GM10248 (cell line): ENCODE measurements around the gene GPR85.

Experiments used
- CTCF ChIA-PET: fragments of 300-600 bp; sonication (Branson Sonifier 250); formaldehyde crosslinking; extraction: SDS; loops from one replicate; lab custom pipeline; 2021; ENCODE audit warnings: antibody characterized with exemption; lab: Yijun Ruan, JAX
- POLR2A ChIA-PET: fragments of 350-650 bp; sonication (Branson Sonifier 250); formaldehyde crosslinking; extraction: SDS; loops from one replicate; lab custom pipeline; 2020; ENCODE audit warnings: antibody characterized with exemption; lab: Yijun Ruan, JAX
- DNase-seq: peaks from one replicate; pipeline ENCODE4 v3.0.0; 2012; ENCODE audit errors: extremely low spot score
- TF ChIP-seq, protein P1 (sequence below): IDR thresholded peaks from 2 replicates; pipeline ENCODE4 v1.5.1; 2012; ENCODE audit warnings: mild to moderate bottlenecking, low read depth; ENCODE audit errors: extremely low read depth, missing control alignments, control extremely low read depth

GPR85 gene

DNA sequence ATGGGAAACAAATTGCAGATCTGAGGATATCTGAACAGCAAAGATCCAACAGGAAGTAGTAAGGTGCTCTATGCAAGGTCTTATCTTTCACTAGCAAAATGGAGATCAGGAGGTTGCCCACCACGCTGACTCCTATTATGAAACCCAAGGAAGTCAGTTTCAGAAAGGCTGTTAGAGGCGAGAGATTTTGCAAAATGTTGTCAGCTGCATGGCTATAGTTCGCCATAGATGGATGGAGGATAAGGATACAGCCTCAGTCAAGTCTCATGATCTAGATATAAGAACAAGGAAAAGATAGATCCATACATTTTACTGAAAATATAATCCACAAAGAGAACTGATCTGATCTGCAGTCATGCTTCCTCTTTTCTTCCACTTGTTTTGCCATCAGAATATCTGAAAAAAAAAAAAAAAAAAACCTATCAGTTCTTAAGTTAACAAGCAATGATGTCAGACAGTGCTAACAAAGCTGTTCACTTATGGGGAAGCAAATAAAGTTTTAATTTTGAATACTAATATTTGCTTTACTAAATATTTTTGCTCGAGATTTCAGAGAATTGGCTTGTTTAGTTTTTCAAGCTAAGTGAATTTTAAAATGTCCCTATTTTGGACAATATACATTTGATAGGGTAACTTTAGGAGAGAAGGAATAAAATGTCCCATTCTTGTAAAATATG is 2.0 kb downstream of the GPR85 start:
- TF ChIP-seq, protein P1, sequence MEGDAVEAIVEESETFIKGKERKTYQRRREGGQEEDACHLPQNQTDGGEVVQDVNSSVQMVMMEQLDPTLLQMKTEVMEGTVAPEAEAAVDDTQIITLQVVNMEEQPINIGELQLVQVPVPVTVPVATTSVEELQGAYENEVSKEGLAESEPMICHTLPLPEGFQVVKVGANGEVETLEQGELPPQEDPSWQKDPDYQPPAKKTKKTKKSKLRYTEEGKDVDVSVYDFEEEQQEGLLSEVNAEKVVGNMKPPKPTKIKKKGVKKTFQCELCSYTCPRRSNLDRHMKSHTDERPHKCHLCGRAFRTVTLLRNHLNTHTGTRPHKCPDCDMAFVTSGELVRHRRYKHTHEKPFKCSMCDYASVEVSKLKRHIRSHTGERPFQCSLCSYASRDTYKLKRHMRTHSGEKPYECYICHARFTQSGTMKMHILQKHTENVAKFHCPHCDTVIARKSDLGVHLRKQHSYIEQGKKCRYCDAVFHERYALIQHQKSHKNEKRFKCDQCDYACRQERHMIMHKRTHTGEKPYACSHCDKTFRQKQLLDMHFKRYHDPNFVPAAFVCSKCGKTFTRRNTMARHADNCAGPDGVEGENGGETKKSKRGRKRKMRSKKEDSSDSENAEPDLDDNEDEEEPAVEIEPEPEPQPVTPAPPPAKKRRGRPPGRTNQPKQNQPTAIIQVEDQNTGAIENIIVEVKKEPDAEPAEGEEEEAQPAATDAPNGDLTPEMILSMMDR = no peak
- CTCF ChIA-PET = no interaction called here
- POLR2A ChIA-PET = no interaction called here
- no peak for DNase-seq

DNA sequence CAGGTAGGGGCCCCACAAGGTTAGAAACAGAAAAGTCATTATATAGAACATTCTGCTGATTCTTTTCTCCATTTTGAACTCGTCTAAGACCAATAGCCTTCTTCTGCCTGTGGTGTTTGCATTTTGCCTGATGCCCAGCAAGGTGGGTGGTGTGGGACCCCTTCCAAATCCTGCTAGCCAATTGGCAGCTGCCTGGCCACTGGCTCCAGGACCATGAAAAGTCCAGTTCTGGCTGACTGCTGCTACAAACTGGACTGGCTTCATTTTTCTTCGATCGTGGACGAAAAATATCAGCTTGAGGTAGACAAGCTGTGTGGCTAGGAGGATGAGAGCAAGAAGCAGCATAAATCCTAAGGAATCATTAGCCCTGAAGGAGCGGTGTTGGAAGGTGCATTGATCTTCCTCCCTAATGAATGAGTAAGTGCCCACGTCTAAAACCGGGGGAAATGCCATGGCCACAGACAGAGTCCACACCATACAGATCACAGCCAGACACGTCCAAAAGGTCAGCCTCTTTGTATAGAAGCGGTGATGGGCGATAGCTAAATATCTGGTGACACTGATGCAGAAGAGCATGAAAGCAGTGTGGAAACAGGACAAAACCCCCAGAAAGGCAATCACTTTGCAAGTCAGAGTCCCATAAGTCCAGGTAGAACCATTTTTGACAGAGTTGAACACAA is 2.7 kb downstream of the GPR85 start:
- no peak for DNase-seq
- TF ChIP-seq, protein P1 = no peak
- ChIA-PET CTCF (no interaction called here), POLR2A (no interaction called here)

DNA sequence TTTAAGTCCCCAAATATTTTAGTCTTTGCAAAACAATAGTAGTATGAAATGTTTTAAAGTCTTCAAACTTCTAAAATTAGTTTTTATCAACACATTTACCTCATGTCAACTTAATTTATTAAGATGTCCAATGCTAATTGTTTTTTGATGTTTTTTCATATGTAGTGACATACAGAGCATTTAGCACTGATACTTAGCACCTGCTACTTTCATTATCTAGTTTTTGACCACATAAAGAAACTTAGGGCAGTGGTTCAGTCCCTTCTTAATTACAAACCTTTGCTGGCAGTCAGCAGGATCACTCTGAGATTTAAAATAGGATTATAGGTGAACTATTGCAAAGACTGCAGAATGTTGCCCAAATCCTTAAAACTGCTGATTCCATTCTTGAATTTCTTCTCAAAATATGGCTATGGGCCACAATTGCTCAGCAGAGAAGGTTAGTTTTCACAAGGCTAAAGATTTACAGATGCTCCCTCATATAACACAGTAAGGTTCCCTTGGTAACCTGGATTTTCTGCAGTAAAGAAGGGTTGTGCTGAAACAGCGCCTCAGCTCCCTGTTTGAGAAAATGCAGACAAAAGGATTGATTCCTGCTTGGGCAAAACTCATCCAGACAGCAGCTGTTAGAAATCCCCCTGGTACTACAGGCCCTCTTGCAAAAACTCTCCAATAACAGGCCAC is 3.4 kb downstream of the GPR85 start:
- no peak for DNase-seq
- ChIA-PET POLR2A (no interaction called here), CTCF (no interaction called here)
- TF ChIP-seq, protein P1 = no peak

DNA sequence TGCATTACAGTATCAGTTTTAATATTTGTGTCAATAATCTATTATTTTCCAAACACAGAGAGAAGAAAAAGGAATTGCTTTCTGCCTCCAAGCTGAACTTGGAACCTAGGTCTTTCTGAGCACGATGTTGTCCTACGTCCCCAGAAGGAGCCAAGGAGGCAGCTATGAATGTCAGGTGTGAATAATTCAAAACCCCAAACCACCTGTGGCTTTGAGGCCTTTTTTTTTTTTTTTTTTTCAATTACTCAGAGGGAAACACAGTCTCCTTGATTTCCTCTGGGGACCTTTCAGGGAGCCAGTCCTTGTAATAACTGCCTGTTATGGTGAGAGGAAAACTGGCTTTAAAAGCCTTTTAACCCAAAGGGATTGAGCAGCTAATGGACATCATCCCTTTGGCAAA is 8.3 kb downstream of the GPR85 start:
- POLR2A ChIA-PET = no interaction called here
- CTCF ChIA-PET = interaction anchor here (1.3 kb wide), 1 partner anchor 14 kb away, joined by 3 read pairs; no protein-coding TSS in a partner anchor
- DNase-seq = no peak
- TF ChIP-seq, protein P1 = no peak

DNA sequence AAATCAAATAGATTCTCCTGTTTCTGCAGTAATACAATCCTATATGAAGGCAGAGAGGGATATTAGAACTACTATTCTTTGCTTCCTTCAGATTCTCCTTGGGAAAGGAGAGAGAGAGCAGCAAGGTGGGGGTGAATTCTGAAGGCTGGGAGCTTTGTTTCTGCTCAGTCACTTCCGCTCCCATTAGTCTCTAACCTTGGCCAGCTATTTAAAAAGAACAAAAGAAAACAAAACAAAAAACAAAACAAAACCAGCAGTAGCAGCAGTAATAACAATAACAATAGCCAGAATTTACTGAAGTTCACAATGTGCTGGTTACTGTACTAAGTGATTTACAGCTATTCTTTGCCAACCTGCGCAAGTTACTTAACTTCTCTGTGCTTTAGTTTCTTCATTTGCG is 9.9 kb downstream of the GPR85 start:
- CTCF ChIA-PET = interaction anchor here (0.7 to 1.2 kb wide), 3 partner anchors 10 to 16 kb away, joined by 3 to 4 read pairs (median 3); no protein-coding TSS in a partner anchor
- DNase-seq = no peak
- TF ChIP-seq, protein P1 = no peak
- POLR2A ChIA-PET = no interaction called here

DNA sequence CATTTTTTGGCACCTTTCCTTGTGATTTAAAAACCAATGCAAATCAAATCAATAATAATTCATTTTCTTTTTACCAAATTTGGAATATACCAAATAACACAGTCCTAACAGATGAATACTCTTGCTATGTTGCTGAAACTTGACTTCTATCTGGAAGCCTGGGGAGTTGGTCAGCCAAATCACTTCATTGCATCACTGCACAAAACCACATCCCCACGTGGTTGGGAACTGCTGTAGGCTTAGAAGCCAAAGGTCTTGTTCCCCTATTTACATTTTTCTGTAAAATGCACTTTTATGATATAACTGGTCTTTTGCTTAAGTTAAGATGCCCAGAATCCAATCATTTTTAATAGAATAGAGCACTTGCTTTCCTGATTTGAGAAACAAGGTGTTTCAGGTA is 15.2 kb downstream of the GPR85 start:
- DNase-seq = no peak
- TF ChIP-seq, protein P1 = no peak
- ChIA-PET CTCF (no interaction called here), POLR2A (no interaction called here)
